ENCODE data around the gene RSRP1. TPM values are rescaled to one million over a fixed set of nuclear protein-coding genes. Genes with fewer than 3 reads are reported as not detected.

The RSRP1 gene
- total RNA-seq, 1 donor from 2014 or later = 83.4 TPM

DNA sequence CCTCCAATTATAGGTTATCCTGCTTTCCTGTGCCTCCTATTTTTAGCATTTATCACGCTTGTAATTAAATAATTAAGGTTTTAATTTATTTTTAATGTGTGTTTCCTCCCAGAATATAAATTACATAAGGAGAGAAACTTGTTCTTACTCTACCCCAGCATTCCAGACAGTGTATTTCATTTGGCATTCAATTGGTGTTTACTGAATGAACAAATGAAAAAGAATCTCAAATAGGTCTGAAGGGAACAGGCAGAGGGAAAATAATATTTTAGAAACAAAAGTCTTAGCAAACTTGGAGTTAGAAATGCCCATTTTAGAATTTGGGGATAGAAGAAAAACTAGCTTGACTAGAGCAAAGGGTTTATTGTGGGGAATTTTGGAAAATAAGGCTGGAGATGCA lies 9.9 kb upstream of the RSRP1 start:
- Mint-ChIP-seq H3K4me3 (ENCODE audit: unreplicated experiment) (no peak overlapping the region), H3K36me3 (ENCODE audit: unreplicated experiment) (peaks cover 2% of the 10 kb centered on the region), H3K4me1 (ENCODE audit: low read depth, unreplicated experiment) (peaks cover 7% of the 10 kb centered on the region), H3K9me3 (ENCODE audit: unreplicated experiment) (no peaks in the 10 kb centered on the region), H3K27me3 (ENCODE audit: unreplicated experiment) (no peaks in the 10 kb centered on the region), H3K27ac (ENCODE audit: unreplicated experiment) (no peak overlapping the region)
- TF ChIP-seq, protein P1, sequence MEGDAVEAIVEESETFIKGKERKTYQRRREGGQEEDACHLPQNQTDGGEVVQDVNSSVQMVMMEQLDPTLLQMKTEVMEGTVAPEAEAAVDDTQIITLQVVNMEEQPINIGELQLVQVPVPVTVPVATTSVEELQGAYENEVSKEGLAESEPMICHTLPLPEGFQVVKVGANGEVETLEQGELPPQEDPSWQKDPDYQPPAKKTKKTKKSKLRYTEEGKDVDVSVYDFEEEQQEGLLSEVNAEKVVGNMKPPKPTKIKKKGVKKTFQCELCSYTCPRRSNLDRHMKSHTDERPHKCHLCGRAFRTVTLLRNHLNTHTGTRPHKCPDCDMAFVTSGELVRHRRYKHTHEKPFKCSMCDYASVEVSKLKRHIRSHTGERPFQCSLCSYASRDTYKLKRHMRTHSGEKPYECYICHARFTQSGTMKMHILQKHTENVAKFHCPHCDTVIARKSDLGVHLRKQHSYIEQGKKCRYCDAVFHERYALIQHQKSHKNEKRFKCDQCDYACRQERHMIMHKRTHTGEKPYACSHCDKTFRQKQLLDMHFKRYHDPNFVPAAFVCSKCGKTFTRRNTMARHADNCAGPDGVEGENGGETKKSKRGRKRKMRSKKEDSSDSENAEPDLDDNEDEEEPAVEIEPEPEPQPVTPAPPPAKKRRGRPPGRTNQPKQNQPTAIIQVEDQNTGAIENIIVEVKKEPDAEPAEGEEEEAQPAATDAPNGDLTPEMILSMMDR (IDR thresholded peaks at IDR 0.05; ENCODE audit: partially characterized antibody, unreplicated experiment) = no peak
- no peak for DNase-seq

DNA sequence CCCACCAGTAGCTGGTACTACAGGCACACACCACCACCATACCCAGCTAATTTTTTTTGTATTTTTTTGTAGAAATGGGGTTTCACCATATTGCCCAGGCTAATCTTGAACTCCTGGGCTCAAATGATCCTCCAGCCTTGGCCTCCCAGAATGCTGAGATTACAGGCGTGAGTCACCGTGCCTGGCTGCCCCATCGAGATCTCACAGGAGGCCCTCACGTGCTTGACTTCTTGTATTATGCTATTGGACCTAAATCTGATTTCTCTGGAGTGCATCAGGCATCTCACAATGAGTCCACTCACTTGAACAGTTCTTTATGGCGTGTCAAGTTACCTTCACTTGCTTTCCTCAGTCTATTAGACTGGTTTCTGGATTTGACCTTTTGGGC lies 9.3 kb upstream of the RSRP1 start:
- H3K4me1 Mint-ChIP-seq (ENCODE audit: low read depth, unreplicated experiment) = peaks cover 7% of the 10 kb centered on the region
- no peak for DNase-seq
- no peaks in the 10 kb centered on the region for H3K9me3 Mint-ChIP-seq (ENCODE audit: unreplicated experiment)
- H3K27ac Mint-ChIP-seq (ENCODE audit: unreplicated experiment) = no peak overlapping the region
- H3K36me3 Mint-ChIP-seq (ENCODE audit: unreplicated experiment) = no peaks in the 10 kb centered on the region
- TF ChIP-seq, protein P1 (IDR thresholded peaks at IDR 0.05; ENCODE audit: partially characterized antibody, unreplicated experiment) = no peak
- no peaks in the 10 kb centered on the region for H3K27me3 Mint-ChIP-seq (ENCODE audit: unreplicated experiment)
- H3K4me3 Mint-ChIP-seq (ENCODE audit: unreplicated experiment) = no peak overlapping the region

DNA sequence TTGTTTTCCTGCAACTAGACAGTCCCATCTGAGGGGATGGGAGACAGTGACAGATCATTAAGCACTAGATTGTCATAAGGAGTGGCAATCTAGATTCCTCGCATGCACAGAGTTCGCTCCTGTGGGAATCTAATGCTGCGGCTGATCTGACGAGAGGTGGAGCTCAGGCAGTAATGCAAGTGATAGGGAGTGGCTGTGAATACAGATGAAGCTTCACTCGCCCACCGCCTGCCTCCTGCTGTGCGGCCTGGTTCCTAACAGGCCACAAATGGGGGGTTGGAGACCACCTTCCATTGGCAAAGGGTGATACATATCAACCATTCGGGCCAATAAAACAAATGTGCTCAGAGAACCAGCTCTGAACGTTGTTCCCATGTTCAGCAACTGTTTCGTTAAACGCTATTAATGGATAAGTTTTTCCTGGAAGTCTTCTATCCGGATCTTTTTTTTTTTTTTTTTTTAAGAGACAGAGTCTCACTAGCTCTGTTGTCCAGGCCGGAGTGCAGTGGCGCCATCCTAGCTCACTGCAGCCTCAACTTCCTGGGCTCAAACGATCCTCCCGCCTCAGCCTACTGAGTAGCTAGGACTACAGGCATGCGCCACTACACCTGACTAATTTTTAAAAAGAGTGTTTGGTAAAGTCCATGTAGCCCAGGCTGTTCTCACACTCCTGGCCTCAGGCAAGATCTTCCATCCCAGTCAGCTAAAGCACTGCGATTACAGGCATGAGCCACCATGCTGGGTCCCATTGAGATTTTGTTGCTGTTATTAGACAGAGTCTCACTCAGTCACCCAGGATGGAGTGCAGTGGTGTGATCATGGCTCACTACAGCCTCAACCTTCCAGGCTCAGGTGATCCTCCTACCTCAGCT lies 8.7 kb upstream of the RSRP1 start:
- TF ChIP-seq, protein P1 (IDR thresholded peaks at IDR 0.05; ENCODE audit: partially characterized antibody, unreplicated experiment) = no peak
- peak; percentile 25 for DNase-seq
- no peak overlapping the region for H3K4me3 Mint-ChIP-seq (ENCODE audit: unreplicated experiment)
- H3K9me3 Mint-ChIP-seq (ENCODE audit: unreplicated experiment) = no peaks in the 10 kb centered on the region
- H3K4me1 Mint-ChIP-seq (ENCODE audit: low read depth, unreplicated experiment) = peaks cover 7% of the 10 kb centered on the region
- H3K36me3 Mint-ChIP-seq (ENCODE audit: unreplicated experiment) = no peaks in the 10 kb centered on the region
- no peaks in the 10 kb centered on the region for H3K27me3 Mint-ChIP-seq (ENCODE audit: unreplicated experiment)
- H3K27ac Mint-ChIP-seq (ENCODE audit: unreplicated experiment) = peak overlapping the region; percentile 39

DNA sequence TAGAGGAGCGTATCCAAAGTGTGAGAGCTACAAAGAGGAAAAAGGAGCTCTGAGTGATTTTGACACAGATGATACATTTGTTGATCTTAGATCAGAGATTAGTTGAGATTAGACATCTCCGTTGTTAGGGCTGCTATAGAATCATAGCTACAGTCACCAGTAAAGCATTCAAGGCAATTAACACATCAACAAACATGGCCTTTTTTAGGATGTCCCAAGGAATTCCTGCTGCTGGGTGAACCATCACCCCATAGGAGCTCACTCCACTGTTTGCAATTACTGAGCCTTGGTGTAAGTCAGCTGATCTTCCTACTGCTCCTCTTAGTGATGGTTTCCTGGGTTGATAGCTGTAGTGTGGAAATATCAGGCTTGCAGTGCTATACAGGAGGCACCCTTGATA lies 6.7 kb upstream of the RSRP1 start:
- DNase-seq = no peak
- Mint-ChIP-seq H3K4me1 (ENCODE audit: low read depth, unreplicated experiment) (peaks cover 7% of the 10 kb centered on the region), H3K4me3 (ENCODE audit: unreplicated experiment) (no peak overlapping the region), H3K9me3 (ENCODE audit: unreplicated experiment) (no peaks in the 10 kb centered on the region), H3K27ac (ENCODE audit: unreplicated experiment) (no peak overlapping the region), H3K36me3 (ENCODE audit: unreplicated experiment) (no peaks in the 10 kb centered on the region), H3K27me3 (ENCODE audit: unreplicated experiment) (no peaks in the 10 kb centered on the region)
- TF ChIP-seq, protein P1 (IDR thresholded peaks at IDR 0.05; ENCODE audit: partially characterized antibody, unreplicated experiment) = no peak
